HepG2 (cell line): Measurements from ENCODE around the gene NRDC. TPM values are rescaled to one million over a fixed set of nuclear protein-coding genes. Genes with fewer than 3 reads are reported as not detected.

ENCODE experiments used
- ATAC-seq: fragments of 200-7000 bp; cut with Tn5 transposase; 3 replicates; pipeline ENCODE4 v1.9.1; 2020; ENCODE audit warnings: mild to moderate bottlenecking, moderate library complexity
- BruUV-seq: library from RNA; stranded (reverse); fragments of 400-500 nt; replicated peaks from 2 replicates; lab custom pipeline; 2021; lab: Mats Ljungman, UMichigan
- CTCF ChIA-PET: fragments of 300-600 bp; formaldehyde crosslinking; extraction: SDS; loops from one replicate; lab custom pipeline; 2021; ENCODE audit warnings: low total read pairs, inconsistent platforms, low intra/inter-chr PET ratio; lab: Yijun Ruan, JAX
- POLR2A ChIA-PET: fragments of 350-600 bp; sonication (Branson Sonifier 250); formaldehyde crosslinking; loops from one replicate; lab custom pipeline; 2020; ENCODE audit warnings: antibody characterized with exemption, inconsistent platforms; lab: Yijun Ruan, JAX
- DNase-seq: peaks from one replicate; pipeline ENCODE4 v3.0.0-alpha.2; 2015; ENCODE audit warnings: low spot score
- FAIRE-seq: peaks from 3 replicates; lab custom pipeline; 2011; peaks lifted over from hg19 to GRCh38; lab: Jason Lieb, UNC
- H2AFZ ChIP-seq: one replicate; pipeline ENCODE4 v1.6.1; 2011; ENCODE audit warnings: low read length, inconsistent platforms
- H3K27ac ChIP-seq: fragments of 300-600 bp; 3 replicates; pipeline ENCODE4 v1.8.0; 2011; ENCODE audit warnings: mixed run types, mild to moderate bottlenecking, mixed read lengths, low read length, inconsistent platforms; ENCODE audit not compliant: insufficient read depth; ENCODE audit errors: extremely low read length
- H3K27me3 ChIP-seq, 2 experiments: fragments of 200-600 bp in 1 of 2; 2 replicates in 1 of 2; 3 replicates in 1 of 2; pipeline versions ENCODE4 v1.6.0 to v1.8.0; 2011; ENCODE audit warnings: low read length in 2 of 2, mild to moderate bottlenecking in 2 of 2, moderate library complexity in 2 of 2, inconsistent platforms in 1 of 2; ENCODE audit not compliant: insufficient read depth in 2 of 2, control insufficient read depth in 1 of 2
- H3K36me3 ChIP-seq, 2 experiments: fragments of 200-600 bp in 1 of 2; replicated peaks in 1 of 2; 2 replicates in 1 of 2; 3 replicates in 1 of 2; pipeline versions ENCODE4 v1.5.1 to v1.8.0; 2011; ENCODE audit warnings: low read length in 2 of 2, inconsistent platforms in 1 of 2; ENCODE audit not compliant: insufficient read depth in 2 of 2, control insufficient read depth in 1 of 2
- H3K4me1 ChIP-seq: 2 replicates; pipeline ENCODE4 v1.5.1; 2012; ENCODE audit warnings: low read length, inconsistent platforms; ENCODE audit not compliant: insufficient read depth
- H3K4me2 ChIP-seq: 2 replicates; pipeline ENCODE4 v1.6.0; 2011; ENCODE audit warnings: low read depth, low read length, inconsistent platforms
- H3K4me3 ChIP-seq, 3 experiments: fragments of 200-600 bp in 1 of 3; sonication (generic), shearing (Covaris generic) in 1 of 3; replicated peaks in 1 of 3; 2 replicates each; pipeline ENCODE4 v1.5.1; 2011 to 2016; ENCODE audit warnings: low read length in 3 of 3, inconsistent platforms in 2 of 3, low read depth in 2 of 3, mild to moderate bottlenecking in 2 of 3, control low read depth in 1 of 3, mixed read lengths in 1 of 3; ENCODE audit not compliant: insufficient read depth in 1 of 3
- H3K79me2 ChIP-seq: one replicate; pipeline ENCODE4 v1.6.1; 2011; ENCODE audit warnings: low read length, inconsistent platforms; ENCODE audit not compliant: insufficient read depth
- H3K9ac ChIP-seq: 2 replicates; pipeline ENCODE4 v1.6.0; 2011; ENCODE audit warnings: mild to moderate bottlenecking, low read depth, low read length, inconsistent platforms; ENCODE audit not compliant: insufficient read depth
- H3K9me3 ChIP-seq: 2 replicates; pipeline ENCODE4 v1.5.1; 2012; ENCODE audit warnings: mild to moderate bottlenecking, low read length
- H4K20me1 ChIP-seq: 2 replicates; pipeline ENCODE4 v1.6.0; 2011; ENCODE audit warnings: inconsistent platforms, mild to moderate bottlenecking, low read length, moderate library complexity; ENCODE audit not compliant: insufficient read depth
- FOXO4 ChIP-seq: sonication (generic); formaldehyde crosslinking; conservative IDR thresholded peaks from 2 replicates; pipeline ENCODE4 v1.8.1; 2023; ENCODE audit warnings: missing genetic modification reagents
- KDM5A ChIP-seq: fragments of 200-600 bp; sonication (generic); IDR thresholded peaks from 2 replicates; pipeline ENCODE4 v1.7.0; 2018; ENCODE audit warnings: antibody characterized with exemption, mild to moderate bottlenecking, low read length, borderline replicate concordance
- MTA3 ChIP-seq: sonication (generic); formaldehyde crosslinking; IDR thresholded peaks from 2 replicates; pipeline ENCODE4 v1.4.0; 2020; ENCODE audit warnings: missing genetic modification reagents
- MYC ChIP-seq: sonication (generic); formaldehyde crosslinking; IDR thresholded peaks from 2 replicates; pipeline ENCODE4 v1.9.0; 2021; ENCODE audit warnings: missing genetic modification reagents, borderline replicate concordance
- SP140L ChIP-seq: sonication (generic); formaldehyde crosslinking; IDR thresholded peaks from 2 replicates; pipeline ENCODE4 v1.4.0; 2020; ENCODE audit warnings: missing genetic modification reagents, borderline replicate concordance
- ZNF570 ChIP-seq: sonication (generic); formaldehyde crosslinking; IDR thresholded peaks from 2 replicates; pipeline ENCODE4 v1.4.0; 2020; ENCODE audit warnings: mild to moderate bottlenecking, missing genetic modification reagents, borderline replicate concordance
- ZNF775 ChIP-seq: sonication (generic); formaldehyde crosslinking; IDR thresholded peaks from 2 replicates; pipeline ENCODE4 v1.4.0; 2020; ENCODE audit warnings: missing genetic modification reagents, mild to moderate bottlenecking, moderate library complexity, borderline replicate concordance
- ZNF780A ChIP-seq: sonication (generic); formaldehyde crosslinking; IDR thresholded peaks from 2 replicates; pipeline ENCODE4 v1.8.0; 2022; ENCODE audit warnings: mild to moderate bottlenecking, missing genetic modification reagents, moderate library complexity
- ZNF792 ChIP-seq: IDR thresholded peaks from 2 replicates; pipeline ENCODE4 v1.6.1; 2016
- WGBS: methylation state at CpG from one replicate; pipeline ENCODE4 v1.1.6; 2017; ENCODE audit warnings: low lambda C conversion rate; 5-methylcytosine and 5-hydroxymethylcytosine counted together
- in situ Hi-C: cut with HindIII; loops from 2 replicates; pipeline ENCODE4 v1.10.0; 2017; ENCODE audit warnings: low pct_unique_long_range_greater_than_20kb; ENCODE audit not compliant: extremely low pct_ligation_motif_present
- intact Hi-C: fragments of 100-400 bp; cut with micrococcal nuclease; formaldehyde crosslinking; loops from one replicate; pipeline ENCODE4 v1.10.0; 2022; ENCODE audit not compliant: unreplicated experiment
- polyA plus RNA-seq, 8 experiments: library from polyadenylated mRNA; depleted of rRNA in 3 of 8; stranded (reverse) in 7 of 8; unstranded in 1 of 8; fragments of >200 nt; fragmentation: Illumina TruSeq in 4 of 8; extraction: Trizol in 4 of 8; gene quantifications; 2 replicates each; pipeline versions ENCODE4 v1.2.1 to v1.2.3, GENCODE V29; 2011 to 2016; ENCODE audit warnings: low read depth in 4 of 8, missing spikeins in 1 of 8, mixed read lengths in 1 of 8; ENCODE audit not compliant: insufficient read depth in 1 of 8
- total RNA-seq, 5 experiments: library from RNA; depleted of rRNA; stranded (reverse); fragments of >200 nt; fragmentation: Illumina TruSeq; extraction: Trizol; gene quantifications; 2 replicates each; pipeline ENCODE4 v1.2.3, GENCODE V29; 2016; ENCODE audit warnings: low read depth in 1 of 5

The NRDC gene
- total and polyA plus RNA-seq, 2 of the 13 experiments (the other 11 are each of a cell fraction or from before 2014, with no cell fraction given): 57.6 to 64.9 TPM

GRCh38 chr1:51840182-51840581 is 38.3 kb downstream of the NRDC start:
- CTCF ChIA-PET: no interaction called here
- Histone ChIP-seq H3K9me3 (no peaks in the 10 kb centered on the region), H3K4me2 (no peak overlapping the region), H3K36me3 (peaks cover 3 to 42% of the 10 kb centered on the region in 2 experiments; a peak in 2 of 5 replicates), H3K79me2 (no peaks in the 10 kb centered on the region), H3K4me1 (peaks cover 12% of the 10 kb centered on the region), H3K9ac (no peak overlapping the region), H3K27ac (no peak overlapping the region), H3K4me3 (no peak overlapping the region), H4K20me1 (no peaks in the 10 kb centered on the region), H2AFZ (no peak overlapping the region), H3K27me3 (no peaks in the 10 kb centered on the region)
- 98% methylated on average over 2 of the region's 2 CpGs for WGBS
- intact Hi-C loops: no loop called here
- no TSS peak for BruUV-seq
- TF ChIP-seq SP140L (CRISPR knock-in tag) (no peak), MTA3 (CRISPR knock-in tag) (no peak), FOXO4 (CRISPR knock-in tag) (no peak), MYC (CRISPR knock-in tag) (no peak), ZNF780A (no peak), ZNF775 (CRISPR knock-in tag) (no peak), KDM5A (no peak), ZNF570 (CRISPR knock-in tag) (no peak), ZNF792 (CRISPR knock-in tag) (no peak)
- DNase-seq: no peak
- FAIRE-seq: no peak
- POLR2A ChIA-PET: no interaction called here
- ATAC-seq: no peak
- in situ Hi-C loops: no loop called here
